Calu3 (cell line): ENCODE measurements around the gene RMP24.

Experiments used
- BruUV-seq: library from RNA; stranded (reverse); fragments of 400-500 nt; replicated peaks from 2 replicates; lab custom pipeline; 2021; lab: Mats Ljungman, UMichigan
- CTCF ChIA-PET: fragments of 300-600 bp; sonication (Branson Sonifier 250); formaldehyde crosslinking; loops from one replicate; lab custom pipeline; 2022; ENCODE audit warnings: antibody characterized with exemption; lab: Charles Lee
- DNase-seq: peaks from one replicate; pipeline ENCODE4 v3.0.0; 2022
- H3K27ac Mint-ChIP-seq: one replicate; pipeline ENCODE4 v1.8.0; 2022; ENCODE audit warnings: mixed read lengths; ENCODE audit not compliant: unreplicated experiment
- H3K27me3 Mint-ChIP-seq: one replicate; pipeline ENCODE4 v1.8.0; 2022; ENCODE audit warnings: mixed read lengths; ENCODE audit not compliant: unreplicated experiment
- H3K36me3 Mint-ChIP-seq: one replicate; pipeline ENCODE4 v1.8.0; 2022; ENCODE audit warnings: mild to moderate bottlenecking, moderate library complexity, mixed read lengths; ENCODE audit not compliant: insufficient read depth, unreplicated experiment
- H3K4me1 Mint-ChIP-seq: one replicate; pipeline ENCODE4 v1.8.0; 2022; ENCODE audit warnings: mild to moderate bottlenecking, low read depth, mixed read lengths; ENCODE audit not compliant: unreplicated experiment
- H3K4me3 Mint-ChIP-seq: one replicate; pipeline ENCODE4 v1.8.0; 2022; ENCODE audit warnings: mild to moderate bottlenecking, low read depth, moderate library complexity, mixed read lengths; ENCODE audit not compliant: unreplicated experiment
- H3K9me3 Mint-ChIP-seq: one replicate; pipeline ENCODE4 v1.8.0; 2022; ENCODE audit warnings: low read depth, mixed read lengths; ENCODE audit not compliant: unreplicated experiment
- intact Hi-C: fragments of 100-400 bp; cut with micrococcal nuclease; formaldehyde crosslinking; loops from one replicate; pipeline ENCODE4 v1.10.0; 2022; ENCODE audit not compliant: unreplicated experiment
- TF ChIP-seq, protein P1 (sequence below): fragments of 200-600 bp; IDR thresholded peaks from one replicate; pipeline ENCODE4 v1.8.0; 2022; ENCODE audit warnings: antibody characterized with exemption; ENCODE audit not compliant: unreplicated experiment

The RMP24 gene

GRCh38 chr18:35938158-35938557, 34.3 kb upstream of the RMP24 start:
- H3K4me1 Mint-ChIP-seq = peaks cover 32% of the 10 kb centered on the region
- H3K27ac Mint-ChIP-seq = peak overlapping the region; percentile 33
- CTCF ChIA-PET = interaction anchor here (0.9 to 2.3 kb wide), 5 partner anchors 12 to 182 kb away, joined by 3 to 12 read pairs (median 3); partner anchors contain the start of gene RMP24
- H3K9me3 Mint-ChIP-seq = no peaks in the 10 kb centered on the region
- TF ChIP-seq, protein P1, sequence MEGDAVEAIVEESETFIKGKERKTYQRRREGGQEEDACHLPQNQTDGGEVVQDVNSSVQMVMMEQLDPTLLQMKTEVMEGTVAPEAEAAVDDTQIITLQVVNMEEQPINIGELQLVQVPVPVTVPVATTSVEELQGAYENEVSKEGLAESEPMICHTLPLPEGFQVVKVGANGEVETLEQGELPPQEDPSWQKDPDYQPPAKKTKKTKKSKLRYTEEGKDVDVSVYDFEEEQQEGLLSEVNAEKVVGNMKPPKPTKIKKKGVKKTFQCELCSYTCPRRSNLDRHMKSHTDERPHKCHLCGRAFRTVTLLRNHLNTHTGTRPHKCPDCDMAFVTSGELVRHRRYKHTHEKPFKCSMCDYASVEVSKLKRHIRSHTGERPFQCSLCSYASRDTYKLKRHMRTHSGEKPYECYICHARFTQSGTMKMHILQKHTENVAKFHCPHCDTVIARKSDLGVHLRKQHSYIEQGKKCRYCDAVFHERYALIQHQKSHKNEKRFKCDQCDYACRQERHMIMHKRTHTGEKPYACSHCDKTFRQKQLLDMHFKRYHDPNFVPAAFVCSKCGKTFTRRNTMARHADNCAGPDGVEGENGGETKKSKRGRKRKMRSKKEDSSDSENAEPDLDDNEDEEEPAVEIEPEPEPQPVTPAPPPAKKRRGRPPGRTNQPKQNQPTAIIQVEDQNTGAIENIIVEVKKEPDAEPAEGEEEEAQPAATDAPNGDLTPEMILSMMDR = no peak
- no peak overlapping the region for H3K4me3 Mint-ChIP-seq
- intact Hi-C loops = no loop called here
- no peaks in the 10 kb centered on the region for H3K36me3 Mint-ChIP-seq
- no TSS peak for BruUV-seq
- H3K27me3 Mint-ChIP-seq = no peaks in the 10 kb centered on the region
- DNase-seq = no peak

DNA sequence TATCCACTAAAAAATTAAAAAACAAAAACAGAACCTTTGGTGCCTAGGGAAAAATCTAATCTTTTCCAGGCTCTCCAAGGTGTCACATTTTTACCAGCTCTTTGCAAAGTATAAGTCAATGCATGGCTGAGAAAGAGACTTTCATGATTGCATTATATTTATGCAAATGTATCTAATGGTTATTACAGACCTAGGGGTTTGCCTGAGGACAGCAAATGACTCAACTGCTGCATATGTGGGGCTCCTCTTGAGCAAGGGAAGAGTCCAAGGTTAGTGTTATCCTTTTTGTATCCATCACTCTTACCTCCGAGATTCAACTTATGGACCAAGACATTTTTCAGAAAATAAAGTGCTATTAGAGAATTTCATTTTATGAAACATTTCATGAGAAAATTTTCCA, 33.9 kb upstream of the RMP24 start:
- H3K27me3 Mint-ChIP-seq = no peaks in the 10 kb centered on the region
- DNase-seq = no peak
- H3K27ac Mint-ChIP-seq = peak overlapping the region; percentile 33
- no peaks in the 10 kb centered on the region for H3K9me3 Mint-ChIP-seq
- H3K4me1 Mint-ChIP-seq = peaks cover 32% of the 10 kb centered on the region
- no peaks in the 10 kb centered on the region for H3K36me3 Mint-ChIP-seq
- TF ChIP-seq, protein P1 = no peak
- no TSS peak for BruUV-seq
- H3K4me3 Mint-ChIP-seq = no peak overlapping the region
- CTCF ChIA-PET = interaction anchor here (0.9 to 2.3 kb wide), 5 partner anchors 11 to 182 kb away, joined by 3 to 12 read pairs (median 3); partner anchors contain the start of gene RMP24
- intact Hi-C loops = no loop called here

- Mint-ChIP-seq H3K4me3 (no peak overlapping the region), H3K27ac (no peak overlapping the region), H3K4me1 (peaks cover 32% of the 10 kb centered on the region), H3K36me3 (no peaks in the 10 kb centered on the region), H3K9me3 (no peaks in the 10 kb centered on the region), H3K27me3 (no peaks in the 10 kb centered on the region)
- TF ChIP-seq, protein P1 = no peak
- intact Hi-C loops = no loop called here
- CTCF ChIA-PET = interaction anchor here (2.3 kb wide), 1 partner anchor 11 kb away, joined by 12 read pairs; no protein-coding TSS in a partner anchor
- BruUV-seq = no TSS peak
- DNase-seq = no peak
Observed at GRCh38 chr18:35939138-35939537, 33.3 kb upstream of the RMP24 start.

- CTCF ChIA-PET = no interaction called here
- no peak for DNase-seq
- TF ChIP-seq, protein P1 = no peak
- H3K27me3 Mint-ChIP-seq = no peaks in the 10 kb centered on the region
- no peaks in the 10 kb centered on the region for H3K36me3 Mint-ChIP-seq
- H3K4me3 Mint-ChIP-seq = no peak overlapping the region
- H3K9me3 Mint-ChIP-seq = no peaks in the 10 kb centered on the region
- no peak overlapping the region for H3K27ac Mint-ChIP-seq
- BruUV-seq = no TSS peak
- intact Hi-C loops = no loop called here
- H3K4me1 Mint-ChIP-seq = peaks cover 32% of the 10 kb centered on the region
Observed at GRCh38 chr18:35941299-35941698, 31.2 kb upstream of the RMP24 start.
